Liver (tissue), 9 donors: Measurements from ENCODE around the gene DHRSX. TPM values are rescaled to one million over a fixed set of nuclear protein-coding genes. Genes with fewer than 3 reads are reported as not detected.

ENCODE experiments used
- DNase-seq: peaks from one replicate; pipeline ENCODE4 v3.0.0-alpha.2; 2017; ENCODE audit warnings: low spot score
- H3K27ac ChIP-seq, 2 donors: one replicate each; pipeline ENCODE4 v1.7.0; 2013; ENCODE audit warnings: inconsistent platforms in 2 of 2, low read length in 2 of 2, control low read depth in 1 of 2, low read depth in 1 of 2, mild to moderate bottlenecking in 1 of 2
- H3K27me3 ChIP-seq, 4 donors: one replicate each; pipeline versions ENCODE4 v1.6.1 to v1.7.0; 2013; ENCODE audit warnings: low read length in 3 of 4, inconsistent platforms in 1 of 4, mild to moderate bottlenecking in 1 of 4, moderate library complexity in 1 of 4; ENCODE audit not compliant: control insufficient read depth in 4 of 4, insufficient read depth in 4 of 4
- H3K36me3 ChIP-seq, 4 donors: one replicate each; pipeline versions ENCODE4 v1.6.1 to v1.7.0; 2013; ENCODE audit warnings: low read length in 3 of 4, mild to moderate bottlenecking in 3 of 4, low read depth in 1 of 4, moderate library complexity in 1 of 4; ENCODE audit not compliant: control insufficient read depth in 4 of 4, insufficient read depth in 3 of 4
- H3K4me1 ChIP-seq, 4 donors: one replicate each; pipeline versions ENCODE4 v1.6.1 to v1.7.0; 2013; ENCODE audit warnings: low read length in 3 of 4, mild to moderate bottlenecking in 3 of 4, moderate library complexity in 1 of 4; ENCODE audit not compliant: control insufficient read depth in 4 of 4, insufficient read depth in 4 of 4
- H3K4me3 ChIP-seq, 3 donors: one replicate each; pipeline versions ENCODE4 v1.6.1 to v1.7.0; 2013; ENCODE audit warnings: low read length in 3 of 3, control low read depth in 1 of 3, low read depth in 1 of 3, mild to moderate bottlenecking in 1 of 3
- H3K9ac ChIP-seq, 2 donors: one replicate each; pipeline ENCODE4 v1.7.0; 2013; ENCODE audit warnings: low read length in 2 of 2, mild to moderate bottlenecking in 2 of 2, moderate library complexity in 2 of 2, control low read depth in 1 of 2, low read depth in 1 of 2
- H3K9me3 ChIP-seq, 4 donors: one replicate each; pipeline versions ENCODE4 v1.6.1 to v1.7.0; 2013; ENCODE audit warnings: low read length in 3 of 4; ENCODE audit not compliant: control insufficient read depth in 4 of 4
- FOXA1 ChIP-seq: IDR thresholded peaks from 2 replicates; pipeline ENCODE4 v1.6.1; 2016; ENCODE audit warnings: antibody characterized with exemption
- FOXA2 ChIP-seq: IDR thresholded peaks from 2 replicates; pipeline ENCODE4 v1.6.1; 2016; ENCODE audit warnings: antibody characterized with exemption
- GABPA ChIP-seq, 2 donors: IDR thresholded peaks in 1 of 2; conservative IDR thresholded peaks in 1 of 2; 2 replicates each; pipeline ENCODE4 v1.6.1; 2016; ENCODE audit warnings: antibody characterized with exemption in 2 of 2, mild to moderate bottlenecking in 1 of 2, moderate library complexity in 1 of 2
- HNF4A ChIP-seq, 2 donors: conservative IDR thresholded peaks; 2 replicates each; pipeline ENCODE4 v1.6.1; 2016; ENCODE audit warnings: antibody characterized with exemption in 2 of 2, mild to moderate bottlenecking in 2 of 2
- JUND ChIP-seq, 2 donors: IDR thresholded peaks; 2 replicates each; pipeline ENCODE4 v1.6.1; 2016; ENCODE audit warnings: antibody characterized with exemption in 2 of 2
- NR2F2 ChIP-seq: IDR thresholded peaks from 2 replicates; pipeline ENCODE4 v1.6.1; 2016; ENCODE audit warnings: antibody characterized with exemption
- RXRA ChIP-seq, 2 donors: IDR thresholded peaks; 2 replicates each; pipeline ENCODE4 v1.6.1; 2017 to 2018; ENCODE audit warnings: antibody characterized with exemption in 2 of 2, mild to moderate bottlenecking in 1 of 2
- SP1 ChIP-seq: IDR thresholded peaks from 2 replicates; pipeline ENCODE4 v1.6.1; 2018; ENCODE audit warnings: antibody characterized with exemption, mild to moderate bottlenecking
- TAF1 ChIP-seq: conservative IDR thresholded peaks from 2 replicates; pipeline ENCODE4 v1.6.1; 2016; ENCODE audit warnings: antibody characterized with exemption, mild to moderate bottlenecking
- WGBS: extraction: QIAGEN DNeasy Blood & Tissue Kit; methylation state at CpG from one replicate; pipeline ENCODE4 v1.1.7; 2013; 5-methylcytosine and 5-hydroxymethylcytosine counted together
- polyA plus RNA-seq, 2 donors: library from polyadenylated mRNA; stranded (reverse) in 1 of 2; unstranded in 1 of 2; fragments of 200-250 nt in 1 of 2; fragments of >200 nt in 1 of 2; fragmentation: Nextera tagmentation in 1 of 2; extraction: Ambion mirVana in 1 of 2; gene quantifications; one replicate each; pipeline versions ENCODE4 v1.2.1 to v1.2.3, GENCODE V29; 2013 to 2015
- total RNA-seq, 2 donors: library from RNA; depleted of rRNA; stranded (reverse); fragments of >200 nt; gene quantifications; one replicate each; pipeline ENCODE4 v1.2.3, GENCODE V29; 2014
- TF ChIP-seq, protein P1 (sequence below): fragments of 150-350 bp; IDR thresholded peaks from 2 replicates; pipeline ENCODE4 v1.5.1; 2017; ENCODE audit warnings: improper control_type of control experiment, low read depth, low read length; ENCODE audit not compliant: missing input control
- TF ChIP-seq, protein P2 (sequence below): IDR thresholded peaks from 2 replicates; pipeline ENCODE4 v1.6.1; 2016; ENCODE audit warnings: antibody characterized with exemption
- TF ChIP-seq, protein P3 (sequence below): IDR thresholded peaks from 2 replicates; pipeline ENCODE4 v1.6.1; 2016; ENCODE audit warnings: antibody characterized with exemption, mild to moderate bottlenecking
- donor health status: healthy.
- donor health status: healthy.
- donor health status: healthy.
- donor health status: healthy.
- donor health status: healthy.

Gene DHRSX
- total and polyA plus RNA-seq, 4 donors: 17.2 to 35.2 (median 23.3) TPM

DNA sequence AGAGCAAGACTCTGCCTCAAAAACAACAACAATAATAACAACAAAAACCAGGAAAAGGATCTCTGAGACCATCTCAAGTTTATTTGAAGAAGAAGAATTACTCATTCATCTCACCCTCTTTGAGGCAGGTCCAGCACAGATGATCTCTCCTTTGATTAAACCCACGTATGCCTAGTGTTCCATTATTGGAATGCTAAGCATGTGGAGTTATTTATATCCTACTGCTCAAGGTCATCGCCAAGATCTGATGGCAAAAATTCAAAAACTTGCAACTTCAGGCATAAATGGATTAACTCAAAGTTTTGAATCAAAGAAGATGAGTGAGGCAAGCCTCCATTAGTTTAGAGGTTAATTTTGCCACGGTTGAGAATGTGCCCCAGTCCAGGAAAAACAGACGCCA is 184.2 kb downstream of the DHRSX start (continued):
- TF ChIP-seq, protein P1, sequence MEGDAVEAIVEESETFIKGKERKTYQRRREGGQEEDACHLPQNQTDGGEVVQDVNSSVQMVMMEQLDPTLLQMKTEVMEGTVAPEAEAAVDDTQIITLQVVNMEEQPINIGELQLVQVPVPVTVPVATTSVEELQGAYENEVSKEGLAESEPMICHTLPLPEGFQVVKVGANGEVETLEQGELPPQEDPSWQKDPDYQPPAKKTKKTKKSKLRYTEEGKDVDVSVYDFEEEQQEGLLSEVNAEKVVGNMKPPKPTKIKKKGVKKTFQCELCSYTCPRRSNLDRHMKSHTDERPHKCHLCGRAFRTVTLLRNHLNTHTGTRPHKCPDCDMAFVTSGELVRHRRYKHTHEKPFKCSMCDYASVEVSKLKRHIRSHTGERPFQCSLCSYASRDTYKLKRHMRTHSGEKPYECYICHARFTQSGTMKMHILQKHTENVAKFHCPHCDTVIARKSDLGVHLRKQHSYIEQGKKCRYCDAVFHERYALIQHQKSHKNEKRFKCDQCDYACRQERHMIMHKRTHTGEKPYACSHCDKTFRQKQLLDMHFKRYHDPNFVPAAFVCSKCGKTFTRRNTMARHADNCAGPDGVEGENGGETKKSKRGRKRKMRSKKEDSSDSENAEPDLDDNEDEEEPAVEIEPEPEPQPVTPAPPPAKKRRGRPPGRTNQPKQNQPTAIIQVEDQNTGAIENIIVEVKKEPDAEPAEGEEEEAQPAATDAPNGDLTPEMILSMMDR: no peak
- no peak for TF ChIP-seq GABPA (IDR thresholded peaks at IDR 0.05 in 1 of 2, conservative IDR thresholded peaks at IDR 0.05 in 1 of 2)

DNA sequence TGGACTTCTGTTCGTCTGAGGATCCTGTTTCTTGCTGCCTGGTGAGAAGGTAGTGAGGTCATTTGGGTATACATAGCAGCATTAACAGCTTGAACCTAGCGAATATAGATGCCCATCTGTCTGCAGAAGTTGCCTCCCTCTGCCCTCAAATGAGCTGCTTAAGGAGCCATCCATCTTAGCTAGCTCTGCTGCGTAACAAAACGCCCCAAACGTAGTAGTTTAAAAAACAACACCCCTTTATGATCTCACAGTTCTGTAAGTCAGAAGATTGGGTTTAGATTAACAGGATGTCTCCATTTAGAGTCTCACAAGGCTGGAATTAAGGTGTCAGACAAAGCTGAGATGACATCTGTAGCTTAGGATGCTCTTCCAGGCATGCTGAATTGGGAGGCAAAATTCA is 185.3 kb downstream of the DHRSX start:
- TF ChIP-seq, protein P1: no peak
- TF ChIP-seq FOXA2 (no peak), SP1 (no peak), FOXA1 (no peak), HNF4A (conservative IDR thresholded peaks at IDR 0.05) (no peak), JUND (IDR thresholded peaks at IDR 0.05) (no peak), NR2F2 (no peak), RXRA (IDR thresholded peaks at IDR 0.05) (no peak)
- TF ChIP-seq, protein P2, sequence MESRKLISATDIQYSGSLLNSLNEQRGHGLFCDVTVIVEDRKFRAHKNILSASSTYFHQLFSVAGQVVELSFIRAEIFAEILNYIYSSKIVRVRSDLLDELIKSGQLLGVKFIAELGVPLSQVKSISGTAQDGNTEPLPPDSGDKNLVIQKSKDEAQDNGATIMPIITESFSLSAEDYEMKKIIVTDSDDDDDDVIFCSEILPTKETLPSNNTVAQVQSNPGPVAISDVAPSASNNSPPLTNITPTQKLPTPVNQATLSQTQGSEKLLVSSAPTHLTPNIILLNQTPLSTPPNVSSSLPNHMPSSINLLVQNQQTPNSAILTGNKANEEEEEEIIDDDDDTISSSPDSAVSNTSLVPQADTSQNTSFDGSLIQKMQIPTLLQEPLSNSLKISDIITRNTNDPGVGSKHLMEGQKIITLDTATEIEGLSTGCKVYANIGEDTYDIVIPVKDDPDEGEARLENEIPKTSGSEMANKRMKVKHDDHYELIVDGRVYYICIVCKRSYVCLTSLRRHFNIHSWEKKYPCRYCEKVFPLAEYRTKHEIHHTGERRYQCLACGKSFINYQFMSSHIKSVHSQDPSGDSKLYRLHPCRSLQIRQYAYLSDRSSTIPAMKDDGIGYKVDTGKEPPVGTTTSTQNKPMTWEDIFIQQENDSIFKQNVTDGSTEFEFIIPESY: no peak

DNA sequence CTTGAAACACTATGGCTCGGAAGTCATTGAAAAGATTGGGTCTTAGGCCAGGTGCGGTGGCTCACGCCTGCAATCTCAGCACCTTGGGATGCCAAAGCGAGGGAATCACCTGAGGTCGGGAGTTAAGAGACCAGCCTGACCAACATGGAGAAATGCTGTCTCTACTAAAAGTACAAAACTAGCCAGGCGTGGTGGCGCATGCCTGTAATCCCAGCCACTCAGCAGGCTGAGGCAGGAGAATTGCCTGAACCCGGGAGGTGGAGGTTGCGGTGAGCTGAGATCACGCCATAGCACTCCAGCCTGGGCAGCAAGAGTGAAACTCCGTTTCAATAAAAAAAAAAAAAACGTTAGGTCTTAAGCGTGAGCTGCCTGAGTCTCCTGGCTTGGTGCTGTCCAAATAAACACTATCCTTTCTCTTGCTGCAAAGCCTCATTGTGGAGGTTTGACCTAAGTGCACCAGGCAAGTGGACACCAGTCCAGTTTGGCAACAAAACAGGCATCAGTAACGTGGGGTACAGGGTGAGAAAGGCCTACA is 185.9 kb downstream of the DHRSX start:
- Histone ChIP-seq H3K36me3 (no peaks in the 10 kb centered on the region), H3K9me3 (no peaks in the 10 kb centered on the region), H3K4me3 (no peak overlapping the region), H3K9ac (no peak overlapping the region), H3K27ac (no peak overlapping the region), H3K27me3 (no peaks in the 10 kb centered on the region), H3K4me1 (peaks cover 2 to 8% (median 5%) of the 10 kb centered on the region in 4 donors)
- DNase-seq: no peak
- no peak for TF ChIP-seq NR2F2
- TF ChIP-seq, protein P3, sequence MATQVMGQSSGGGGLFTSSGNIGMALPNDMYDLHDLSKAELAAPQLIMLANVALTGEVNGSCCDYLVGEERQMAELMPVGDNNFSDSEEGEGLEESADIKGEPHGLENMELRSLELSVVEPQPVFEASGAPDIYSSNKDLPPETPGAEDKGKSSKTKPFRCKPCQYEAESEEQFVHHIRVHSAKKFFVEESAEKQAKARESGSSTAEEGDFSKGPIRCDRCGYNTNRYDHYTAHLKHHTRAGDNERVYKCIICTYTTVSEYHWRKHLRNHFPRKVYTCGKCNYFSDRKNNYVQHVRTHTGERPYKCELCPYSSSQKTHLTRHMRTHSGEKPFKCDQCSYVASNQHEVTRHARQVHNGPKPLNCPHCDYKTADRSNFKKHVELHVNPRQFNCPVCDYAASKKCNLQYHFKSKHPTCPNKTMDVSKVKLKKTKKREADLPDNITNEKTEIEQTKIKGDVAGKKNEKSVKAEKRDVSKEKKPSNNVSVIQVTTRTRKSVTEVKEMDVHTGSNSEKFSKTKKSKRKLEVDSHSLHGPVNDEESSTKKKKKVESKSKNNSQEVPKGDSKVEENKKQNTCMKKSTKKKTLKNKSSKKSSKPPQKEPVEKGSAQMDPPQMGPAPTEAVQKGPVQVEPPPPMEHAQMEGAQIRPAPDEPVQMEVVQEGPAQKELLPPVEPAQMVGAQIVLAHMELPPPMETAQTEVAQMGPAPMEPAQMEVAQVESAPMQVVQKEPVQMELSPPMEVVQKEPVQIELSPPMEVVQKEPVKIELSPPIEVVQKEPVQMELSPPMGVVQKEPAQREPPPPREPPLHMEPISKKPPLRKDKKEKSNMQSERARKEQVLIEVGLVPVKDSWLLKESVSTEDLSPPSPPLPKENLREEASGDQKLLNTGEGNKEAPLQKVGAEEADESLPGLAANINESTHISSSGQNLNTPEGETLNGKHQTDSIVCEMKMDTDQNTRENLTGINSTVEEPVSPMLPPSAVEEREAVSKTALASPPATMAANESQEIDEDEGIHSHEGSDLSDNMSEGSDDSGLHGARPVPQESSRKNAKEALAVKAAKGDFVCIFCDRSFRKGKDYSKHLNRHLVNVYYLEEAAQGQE: no peak
- no peak for TF ChIP-seq TAF1
- 90% methylated on average over 14 of the region's 14 CpGs for whole genome bisulfite sequencing

More for the DNA sequence above, 185.3 kb downstream of the DHRSX start:
- no peak for DNase-seq
- H3K27me3 ChIP-seq: no peaks in the 10 kb centered on the region
- H3K4me3 ChIP-seq: no peak overlapping the region
- no peak overlapping the region for H3K9ac ChIP-seq
- no peaks in the 10 kb centered on the region for H3K36me3 ChIP-seq
- whole genome bisulfite sequencing: 98% methylated on average over 5 of the region's 5 CpGs
- H3K27ac ChIP-seq: no peak overlapping the region
- H3K9me3 ChIP-seq: no peaks in the 10 kb centered on the region
- H3K4me1 ChIP-seq: peaks cover 2 to 8% (median 5%) of the 10 kb centered on the region in 4 donors
